NCI-H1092 (cell line): Measurements from ENCODE around the gene MAGEB2.
"Not testable (repeated sequence)": the region's sequence is repeated elsewhere in the genome, so short reads cannot be mapped to it uniquely, and the experiment has no call there.

Experiments used
- DNase-seq: peaks from one replicate; lab custom pipeline; 2025; lab: John Stamatoyannopoulos, UW

The MAGEB2 gene

GRCh38 chrX:30215357-30215843, at the start of gene MAGEB2:
TSS of gene MAGEB2 (plus strand) at chrX:30215563. CDS start at chrX:30218581, 3,018 bp downstream.
- no peak for DNase-seq

GRCh38 chrX:30170900-30171299, 44.5 kb upstream of the MAGEB2 start:
- DNase-seq = no peak

GRCh38 chrX:30181353-30181752, 34.0 kb upstream of the MAGEB2 start:
- no peak for DNase-seq

GRCh38 chrX:30183554-30183953, 31.8 kb upstream of the MAGEB2 start:
- no peak for DNase-seq

- no peak for DNase-seq
Measured at GRCh38 chrX:30190426-30190825, 24.9 kb upstream of the MAGEB2 start.

GRCh38 chrX:30193910-30194309, 21.5 kb upstream of the MAGEB2 start:
- DNase-seq = not testable (repeated sequence)

GRCh38 chrX:30196322-30196721, 19.0 kb upstream of the MAGEB2 start:
- no peak for DNase-seq

- DNase-seq = no peak
Measured at GRCh38 chrX:30212172-30212571, 3.2 kb upstream of the MAGEB2 start.

- no peak for DNase-seq
Measured at GRCh38 chrX:30217465-30217864, 2.1 kb downstream of the MAGEB2 start.

GRCh38 chrX:30219372-30219771, 4.0 kb downstream of the MAGEB2 start:
- DNase-seq = no peak

- no peak for DNase-seq
Measured at GRCh38 chrX:30220661-30221060, 5.3 kb downstream of the MAGEB2 start.

- no peak for DNase-seq
Measured at GRCh38 chrX:30224536-30224935, 9.2 kb downstream of the MAGEB2 start.

- no peak for DNase-seq
Measured at GRCh38 chrX:30228526-30228925, 13.2 kb downstream of the MAGEB2 start.

- no peak for DNase-seq
Measured at GRCh38 chrX:30230395-30230794, 15.0 kb downstream of the MAGEB2 start, which contains the start of gene MAGEB3. TSS of gene MAGEB3 (plus strand) at chrX:30230657. CDS start at chrX:30235925, 5,268 bp downstream.

- DNase-seq = no peak
Measured at GRCh38 chrX:30241724-30242415, 26.5 kb downstream of the MAGEB2 start, which contains the start of gene MAGEB4. TSS of gene MAGEB4 (plus strand) at chrX:30242000. CDS start at chrX:30242136, 136 bp downstream.

- no peak for DNase-seq
Measured at GRCh38 chrX:30246769-30247489, 31.6 kb downstream of the MAGEB2 start, which contains the start of gene MAGEB1. TSS of gene MAGEB1 (plus strand) at chrX:30247146. CDS start at chrX:30250494, 3,348 bp downstream.

- no peak for DNase-seq
Measured at GRCh38 chrX:30248854-30249253, 33.5 kb downstream of the MAGEB2 start.

GRCh38 chrX:30253257-30253656, 37.9 kb downstream of the MAGEB2 start:
- DNase-seq = no peak

- no peak for DNase-seq
Measured at GRCh38 chrX:30259927-30260326, 44.6 kb downstream of the MAGEB2 start.

- no peak for DNase-seq
Measured at GRCh38 chrX:30261012-30261411, 45.6 kb downstream of the MAGEB2 start.

GRCh38 chrX:30262763-30263162, 47.4 kb downstream of the MAGEB2 start:
- DNase-seq = no peak
